B cell (primary cell): ENCODE data around the gene MOCS2. TPM values are rescaled to one million over a fixed set of nuclear protein-coding genes. Genes with fewer than 3 reads are reported as not detected.

Experiments
- ATAC-seq: fragments of 200-7000 bp; cut with Tn5 transposase; one replicate; pipeline ENCODE4 v1.10.0; 2021; ENCODE audit warnings: low read depth, mild to moderate bottlenecking, moderate number of reproducible peaks, moderate library complexity
- CTCF ChIA-PET: fragments of 350-600 bp; sonication (Branson Sonifier 250); formaldehyde crosslinking; loops from one replicate; lab custom pipeline; 2021; ENCODE audit warnings: antibody characterized with exemption, inconsistent platforms; lab: Charles Lee
- POLR2A ChIA-PET: fragments of 350-600 bp; sonication (Branson Sonifier 250); formaldehyde crosslinking; loops from one replicate; lab custom pipeline; 2021; ENCODE audit warnings: antibody characterized with exemption; lab: Charles Lee
- DNase-seq: peaks from one replicate; pipeline ENCODE4 v3.0.0; 2013
- H2AFZ ChIP-seq: 2 replicates; pipeline ENCODE4 v1.6.1; 2012; ENCODE audit warnings: mild to moderate bottlenecking, low read depth, low read length; ENCODE audit not compliant: insufficient read depth, poor library complexity, severe bottlenecking
- H3K27ac ChIP-seq, 2 donors: 1 replicate in 1 of 2; 2 replicates in 1 of 2; pipeline ENCODE4 v1.5.1; 2012 to 2013; ENCODE audit warnings: low read length in 2 of 2, mild to moderate bottlenecking in 2 of 2, moderate library complexity in 1 of 2
- H3K27me3 ChIP-seq, 4 experiments: fragments of 200-600 bp in 1 of 4; sonication (generic) in 1 of 4; replicated peaks in 1 of 4; 1 replicate in 2 of 4; 2 replicates in 2 of 4; pipeline versions ENCODE4 v1.6.1 to v1.7.0; 2013 to 2016; ENCODE audit warnings: low read length in 3 of 4, mild to moderate bottlenecking in 2 of 4, mixed read lengths in 1 of 4, moderate library complexity in 1 of 4; ENCODE audit not compliant: insufficient read depth in 4 of 4, control insufficient read depth in 3 of 4; ENCODE audit errors: control extremely low read depth in 1 of 4
- H3K36me3 ChIP-seq, 2 experiments: replicated peaks in 1 of 2; 1 replicate in 1 of 2; 2 replicates in 1 of 2; pipeline versions ENCODE4 v1.6.1 to v1.7.1; 2013; ENCODE audit warnings: low read length in 1 of 2; ENCODE audit not compliant: insufficient read depth in 2 of 2, control insufficient read depth in 1 of 2; ENCODE audit errors: control extremely low read depth in 1 of 2, extremely low read depth in 1 of 2
- H3K4me1 ChIP-seq, 2 donors: fragments of 200-600 bp in 1 of 2; sonication (generic) in 1 of 2; 1 replicate in 1 of 2; 2 replicates in 1 of 2; pipeline versions ENCODE4 v1.5.1 to v1.6.1; 2013 to 2017; ENCODE audit warnings: low read length in 2 of 2; ENCODE audit not compliant: control insufficient read depth in 2 of 2, insufficient read depth in 2 of 2
- H3K4me2 ChIP-seq: replicated peaks from 2 replicates; pipeline ENCODE3; 2012; ENCODE audit warnings: mild to moderate bottlenecking, low read depth, low read length; ENCODE audit not compliant: poor library complexity, severe bottlenecking
- H3K4me3 ChIP-seq, 5 experiments: fragments of 200-600 bp in 1 of 5; sonication (generic) in 1 of 5; 1 replicate in 3 of 5; 2 replicates in 2 of 5; pipeline versions ENCODE4 v1.5.1 to v1.7.0; 2011 to 2016; ENCODE audit warnings: low read length in 4 of 5, mild to moderate bottlenecking in 4 of 5, low read depth in 2 of 5, control low read depth in 1 of 5, moderate library complexity in 1 of 5; ENCODE audit not compliant: insufficient read depth in 1 of 5; ENCODE audit errors: control extremely low read depth in 1 of 5, extremely low read depth in 1 of 5
- H3K79me2 ChIP-seq: fragments of 200-600 bp; sonication (generic); one replicate; pipeline ENCODE4 v1.6.0; 2016; ENCODE audit warnings: low read length; ENCODE audit not compliant: control insufficient read depth, insufficient read depth
- H3K9ac ChIP-seq: fragments of 200-600 bp; sonication (generic); 2 replicates; pipeline ENCODE4 v1.6.1; 2017; ENCODE audit warnings: mild to moderate bottlenecking, low read length, moderate library complexity
- H3K9me3 ChIP-seq, 3 donors: one replicate each; pipeline versions ENCODE4 v1.6.1 to v1.7.1; 2013; ENCODE audit warnings: low read length in 2 of 3; ENCODE audit not compliant: control insufficient read depth in 2 of 3, insufficient read depth in 1 of 3; ENCODE audit errors: control extremely low read depth in 1 of 3
- H4K20me1 ChIP-seq: 2 replicates; pipeline ENCODE4 v1.6.0; 2012; ENCODE audit warnings: mild to moderate bottlenecking, low read length; ENCODE audit not compliant: insufficient read depth, control insufficient read depth, poor library complexity, severe bottlenecking
- H3K27ac Mint-ChIP-seq: one replicate; pipeline ENCODE4 v1.8.0; 2021; ENCODE audit warnings: mixed read lengths
- H3K27me3 Mint-ChIP-seq: one replicate; pipeline ENCODE4 v1.8.0; 2021; ENCODE audit warnings: mixed read lengths
- H3K4me1 Mint-ChIP-seq: one replicate; pipeline ENCODE4 v1.8.0; 2021; ENCODE audit warnings: mixed read lengths
- H3K4me3 Mint-ChIP-seq: one replicate; pipeline ENCODE4 v1.8.0; 2021; ENCODE audit warnings: mixed read lengths
- H3K9me3 Mint-ChIP-seq: one replicate; pipeline ENCODE4 v1.8.0; 2022; ENCODE audit warnings: mixed read lengths; ENCODE audit not compliant: insufficient read depth
- EZH2 ChIP-seq: IDR thresholded peaks from 2 replicates; pipeline ENCODE4 v1.6.1; 2012; ENCODE audit warnings: borderline replicate concordance, low read depth, mild to moderate bottlenecking, moderate library complexity, low read length; ENCODE audit not compliant: insufficient read depth, poor library complexity, severe bottlenecking
- WGBS: methylation state at CpG from one replicate; pipeline ENCODE4 v1.1.5; 2013; ENCODE audit warnings: missing lambda C conversion rate; ENCODE audit not compliant: insufficient coverage; 5-methylcytosine and 5-hydroxymethylcytosine counted together
- intact Hi-C: fragments of 100-400 bp; cut with micrococcal nuclease; formaldehyde crosslinking; loops from one replicate; pipeline ENCODE4 v1.10.0; 2022
- polyA plus RNA-seq: library from polyadenylated mRNA; depleted of rRNA; stranded (reverse); fragments of >200 nt; gene quantifications from 2 replicates; pipeline ENCODE4 v1.2.3, GENCODE V29; 2012
- total RNA-seq, 2 donors: library from RNA; stranded (reverse); fragments of 120-200 nt in 1 of 2; gene quantifications; 1 replicate in 1 of 2; 2 replicates in 1 of 2; pipeline versions ENCODE4 v1.2.3 to v1.2.4, GENCODE V29; 2013 to 2022
- TF ChIP-seq, protein P1 (sequence below): fragments of 200-600 bp; IDR thresholded peaks from one replicate; pipeline ENCODE4 v1.8.0; 2022; ENCODE audit warnings: antibody characterized with exemption, mild to moderate bottlenecking

Gene MOCS2
- total and polyA plus RNA-seq, 2 donors (not counting 1 experiment from before 2014, with no cell fraction given) = 7.5 to 15.3 TPM

DNA sequence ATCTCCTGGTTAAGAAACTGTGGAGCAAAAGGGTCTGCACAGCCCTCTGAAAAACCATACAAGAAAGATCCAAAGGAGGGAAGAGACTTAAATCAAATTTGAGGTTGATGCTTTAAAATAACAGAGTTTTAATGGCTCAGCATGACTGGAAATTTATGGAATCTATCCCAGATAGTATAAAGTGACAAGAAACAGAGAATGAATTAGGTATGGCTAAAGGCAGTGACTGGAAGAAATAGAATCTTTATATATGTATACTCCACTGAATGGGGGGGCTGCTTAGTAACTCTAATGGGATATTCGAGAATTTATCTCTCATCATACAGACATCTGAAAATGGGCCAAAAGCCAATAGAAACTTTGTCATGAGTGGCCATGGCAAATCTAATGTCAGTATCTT lies 17.6 kb upstream of the MOCS2 start:
- no peaks in the 10 kb centered on the region for H3K36me3 ChIP-seq
- DNase-seq (no peak), ATAC-seq (no peak)
- no peaks in the 10 kb centered on the region for H3K9me3 ChIP-seq
- no peak overlapping the region for H3K27ac ChIP-seq
- ChIA-PET POLR2A (no interaction called here), CTCF (no interaction called here)
- no peaks in the 10 kb centered on the region for H4K20me1 ChIP-seq
- Mint-ChIP-seq H3K4me1 (no peaks in the 10 kb centered on the region), H3K27ac (no peak overlapping the region), H3K9me3 (peaks cover 2% of the 10 kb centered on the region), H3K4me3 (no peak overlapping the region), H3K27me3 (peaks cover 8% of the 10 kb centered on the region)
- H3K4me1 ChIP-seq = no peaks in the 10 kb centered on the region
- no peaks in the 10 kb centered on the region for H3K27me3 ChIP-seq
- no peak overlapping the region for H3K4me3 ChIP-seq
- WGBS = no CpG with 5 or more reads among the region's 1 CpG
- intact Hi-C loops = no loop called here
- no peaks in the 10 kb centered on the region for H3K79me2 ChIP-seq
- TF ChIP-seq, protein P1, sequence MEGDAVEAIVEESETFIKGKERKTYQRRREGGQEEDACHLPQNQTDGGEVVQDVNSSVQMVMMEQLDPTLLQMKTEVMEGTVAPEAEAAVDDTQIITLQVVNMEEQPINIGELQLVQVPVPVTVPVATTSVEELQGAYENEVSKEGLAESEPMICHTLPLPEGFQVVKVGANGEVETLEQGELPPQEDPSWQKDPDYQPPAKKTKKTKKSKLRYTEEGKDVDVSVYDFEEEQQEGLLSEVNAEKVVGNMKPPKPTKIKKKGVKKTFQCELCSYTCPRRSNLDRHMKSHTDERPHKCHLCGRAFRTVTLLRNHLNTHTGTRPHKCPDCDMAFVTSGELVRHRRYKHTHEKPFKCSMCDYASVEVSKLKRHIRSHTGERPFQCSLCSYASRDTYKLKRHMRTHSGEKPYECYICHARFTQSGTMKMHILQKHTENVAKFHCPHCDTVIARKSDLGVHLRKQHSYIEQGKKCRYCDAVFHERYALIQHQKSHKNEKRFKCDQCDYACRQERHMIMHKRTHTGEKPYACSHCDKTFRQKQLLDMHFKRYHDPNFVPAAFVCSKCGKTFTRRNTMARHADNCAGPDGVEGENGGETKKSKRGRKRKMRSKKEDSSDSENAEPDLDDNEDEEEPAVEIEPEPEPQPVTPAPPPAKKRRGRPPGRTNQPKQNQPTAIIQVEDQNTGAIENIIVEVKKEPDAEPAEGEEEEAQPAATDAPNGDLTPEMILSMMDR = no peak
- no peak for TF ChIP-seq EZH2
- H2AFZ ChIP-seq = no peak overlapping the region
- H3K4me2 ChIP-seq = no peak overlapping the region
- H3K9ac ChIP-seq = no peak overlapping the region

DNA sequence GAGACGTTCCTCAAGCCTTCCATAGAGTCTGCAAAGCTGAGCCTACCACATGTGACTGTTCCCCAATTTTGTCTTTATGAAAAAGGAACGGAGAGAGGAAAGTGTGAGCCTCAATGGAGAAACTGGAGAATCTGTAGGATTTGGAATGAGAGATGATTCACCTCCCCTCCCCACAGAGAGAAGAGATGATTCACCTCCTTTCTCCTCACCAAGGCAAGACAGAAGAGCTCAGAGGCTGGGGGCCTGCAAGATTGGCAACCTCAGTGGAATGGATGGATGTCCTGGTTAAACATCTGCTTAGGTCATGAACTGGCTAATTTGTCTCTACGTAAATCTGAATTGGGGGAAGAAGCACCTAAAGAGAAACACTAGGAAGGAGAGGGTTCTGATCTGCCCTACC lies 17.0 kb upstream of the MOCS2 start:
- Histone ChIP-seq H2AFZ (no peak overlapping the region), H3K36me3 (no peaks in the 10 kb centered on the region), H3K79me2 (no peaks in the 10 kb centered on the region), H3K4me2 (no peak overlapping the region), H3K4me1 (no peaks in the 10 kb centered on the region), H3K9me3 (no peaks in the 10 kb centered on the region), H3K27ac (no peak overlapping the region), H3K4me3 (no peak overlapping the region), H3K9ac (no peak overlapping the region), H3K27me3 (no peaks in the 10 kb centered on the region), H4K20me1 (no peaks in the 10 kb centered on the region)
- intact Hi-C loops = no loop called here
- Mint-ChIP-seq H3K4me1 (no peaks in the 10 kb centered on the region), H3K27me3 (peaks cover 7% of the 10 kb centered on the region), H3K9me3 (no peaks in the 10 kb centered on the region), H3K4me3 (no peak overlapping the region), H3K27ac (no peak overlapping the region)
- ChIA-PET CTCF (no interaction called here), POLR2A (no interaction called here)
- no peak for ATAC-seq
- no peak for DNase-seq
- 92% methylated on average over 2 of the region's 3 CpGs for WGBS
- no peak for TF ChIP-seq EZH2
- TF ChIP-seq, protein P1 = no peak
